HG03066 (cell line): ENCODE data around the gene ANKDD1B.

Experiments used
- ATAC-seq: cut with Tn5 transposase; IDR thresholded peaks from one replicate; pipeline ENCODE4 v1.9.1; 2021; ENCODE audit warnings: low read depth; ENCODE audit not compliant: unreplicated experiment

Gene ANKDD1B

GRCh38 chr5:75614176-75614575 lies 2.9 kb downstream of the ANKDD1B start:
- no peak for ATAC-seq

- no peak for ATAC-seq
These were observed 5.2 kb downstream of the ANKDD1B start for GRCh38 chr5:75616371-75616881.

GRCh38 chr5:75616971-75617621 lies 5.8 kb downstream of the ANKDD1B start:
- ATAC-seq, result no peak

- no peak for ATAC-seq
These were observed 6.6 kb downstream of the ANKDD1B start for GRCh38 chr5:75617736-75618352.

GRCh38 chr5:75620184-75620959 lies 9.1 kb downstream of the ANKDD1B start:
- ATAC-seq, result no peak

GRCh38 chr5:75622564-75622963 lies 11.3 kb downstream of the ANKDD1B start:
- no peak for ATAC-seq

- no peak for ATAC-seq
These were observed 12.6 kb downstream of the ANKDD1B start for GRCh38 chr5:75623846-75624245.

GRCh38 chr5:75626959-75627358 lies 15.7 kb downstream of the ANKDD1B start:
- no peak for ATAC-seq

- ATAC-seq, result no peak
These were observed 16.5 kb downstream of the ANKDD1B start for GRCh38 chr5:75627801-75628200.

GRCh38 chr5:75630875-75631274 lies 19.6 kb downstream of the ANKDD1B start:
- no peak for ATAC-seq

GRCh38 chr5:75632321-75632720 lies 21.1 kb downstream of the ANKDD1B start:
- ATAC-seq, result no peak

- no peak for ATAC-seq
These were observed 26.7 kb downstream of the ANKDD1B start for GRCh38 chr5:75637949-75638348.

- ATAC-seq, result no peak
These were observed 28.5 kb downstream of the ANKDD1B start for GRCh38 chr5:75639535-75640311.

GRCh38 chr5:75640395-75640794 lies 29.1 kb downstream of the ANKDD1B start:
- no peak for ATAC-seq

GRCh38 chr5:75640826-75641225 lies 29.6 kb downstream of the ANKDD1B start:
- no peak for ATAC-seq

- no peak for ATAC-seq
These were observed 37.5 kb downstream of the ANKDD1B start for GRCh38 chr5:75648712-75649111.

- no peak for ATAC-seq
These were observed 40.5 kb downstream of the ANKDD1B start for GRCh38 chr5:75651575-75652238.

- ATAC-seq, result no peak
These were observed 42.3 kb downstream of the ANKDD1B start for GRCh38 chr5:75653521-75653920.

GRCh38 chr5:75654693-75655295 lies 43.5 kb downstream of the ANKDD1B start:
- ATAC-seq, result no peak
